Thoracic aorta (tissue), 2 donors: ENCODE data around the gene SGPP1. TPM values are rescaled to one million over a fixed set of nuclear protein-coding genes. Genes with fewer than 3 reads are reported as not detected.

Experiments
- ATAC-seq: fragments of 150-250 bp; one replicate; pipeline ENCODE4 v1.8.0; 2017; ENCODE audit warnings: low read depth; ENCODE audit not compliant: insufficient number of reproducible peaks, low FRiP score
- DNase-seq: peaks from one replicate; pipeline ENCODE4 v3.0.0-alpha.2; 2020; ENCODE audit warnings: low spot score
- H3K27ac ChIP-seq, 2 donors: fragments of 200-600 bp; sonication (generic); 1 replicate in 1 of 2; 2 replicates in 1 of 2; pipeline ENCODE4 v1.5.1; 2016; ENCODE audit warnings: mild to moderate bottlenecking in 2 of 2, moderate library complexity in 2 of 2
- H3K27me3 ChIP-seq: fragments of 200-600 bp; sonication (generic); replicated peaks from 2 replicates; pipeline ENCODE4 v1.6.0; 2016; ENCODE audit warnings: mild to moderate bottlenecking; ENCODE audit not compliant: insufficient read depth
- H3K36me3 ChIP-seq: fragments of 200-600 bp; sonication (generic); one replicate; pipeline ENCODE4 v1.5.1; 2016
- H3K4me1 ChIP-seq, 2 donors: fragments of 200-600 bp; sonication (generic); 1 replicate in 1 of 2; 2 replicates in 1 of 2; pipeline versions ENCODE4 v1.5.1 to v1.6.0; 2016; ENCODE audit warnings: low read depth in 2 of 2, mild to moderate bottlenecking in 1 of 2; ENCODE audit not compliant: control insufficient read depth in 1 of 2
- H3K4me3 ChIP-seq: fragments of 200-600 bp; sonication (generic); 2 replicates; pipeline ENCODE4 v1.5.1; 2016; ENCODE audit warnings: mild to moderate bottlenecking
- H3K9me3 ChIP-seq: fragments of 200-600 bp; sonication (generic); 2 replicates; pipeline ENCODE4 v1.5.1; 2016
- CTCF ChIP-seq: fragments of 200-600 bp; sonication (generic); IDR thresholded peaks from one replicate; pipeline ENCODE4 v1.5.1; 2019; ENCODE audit warnings: antibody characterized with exemption
- total RNA-seq, 2 donors: library from RNA; depleted of rRNA; stranded (reverse); fragments of >200 nt; gene quantifications; one replicate each; pipeline versions ENCODE4 v1.1.0 to v1.2.3, GENCODE V29; 2016

SGPP1 gene
- total RNA-seq, 2 donors from 2014 or later, result 24.6 to 28.4 TPM

GRCh38 chr14:63678536-63678935 is 49.3 kb downstream of the SGPP1 start:
- Histone ChIP-seq H3K4me3 (no peak overlapping the region), H3K27ac (no peak overlapping the region), H3K27me3 (no peaks in the 10 kb centered on the region), H3K9me3 (no peaks in the 10 kb centered on the region), H3K4me1 (no peaks in the 10 kb centered on the region), H3K36me3 (peaks cover 2% of the 10 kb centered on the region)
- DNase-seq, result no peak
- no peak for ATAC-seq
- no peak for TF ChIP-seq CTCF

GRCh38 chr14:63677891-63678379 is 49.9 kb downstream of the SGPP1 start:
- H3K36me3 ChIP-seq, result peaks cover 2% of the 10 kb centered on the region
- H3K9me3 ChIP-seq, result no peaks in the 10 kb centered on the region
- H3K27me3 ChIP-seq, result no peaks in the 10 kb centered on the region
- no peak overlapping the region for H3K4me3 ChIP-seq
- H3K27ac ChIP-seq, result no peak overlapping the region
- no peaks in the 10 kb centered on the region for H3K4me1 ChIP-seq
- DNase-seq, result no peak
- TF ChIP-seq CTCF, result no peak
- no peak for ATAC-seq

- Histone ChIP-seq H3K27ac (no peak overlapping the region), H3K27me3 (no peaks in the 10 kb centered on the region), H3K9me3 (no peaks in the 10 kb centered on the region), H3K4me3 (no peak overlapping the region), H3K36me3 (peaks cover 2% of the 10 kb centered on the region), H3K4me1 (no peaks in the 10 kb centered on the region)
- no peak for TF ChIP-seq CTCF
- DNase-seq (no peak), ATAC-seq (no peak)
Measured at GRCh38 chr14:63676615-63677014, 51.2 kb downstream of the SGPP1 start.

GRCh38 chr14:63673886-63674497 is 53.9 kb downstream of the SGPP1 start:
- H3K27ac ChIP-seq, result no peak overlapping the region
- no peak for DNase-seq
- no peaks in the 10 kb centered on the region for H3K4me1 ChIP-seq
- no peak for ATAC-seq
- H3K9me3 ChIP-seq, result no peaks in the 10 kb centered on the region
- H3K4me3 ChIP-seq, result no peak overlapping the region
- H3K27me3 ChIP-seq, result no peaks in the 10 kb centered on the region
- H3K36me3 ChIP-seq, result peaks cover 2% of the 10 kb centered on the region
- TF ChIP-seq CTCF, result no peak

GRCh38 chr14:63673255-63673654 is 54.6 kb downstream of the SGPP1 start:
- TF ChIP-seq CTCF, result no peak
- H3K27ac ChIP-seq, result no peak overlapping the region
- no peaks in the 10 kb centered on the region for H3K9me3 ChIP-seq
- no peaks in the 10 kb centered on the region for H3K36me3 ChIP-seq
- H3K4me1 ChIP-seq, result no peaks in the 10 kb centered on the region
- no peak for ATAC-seq
- DNase-seq, result no peak
- no peaks in the 10 kb centered on the region for H3K27me3 ChIP-seq
- no peak overlapping the region for H3K4me3 ChIP-seq
